Measurements from ENCODE around the gene HMOX1. TPM values are rescaled to one million over a fixed set of nuclear protein-coding genes. Genes with fewer than 3 reads are reported as not detected.

Gene HMOX1
- total RNA-seq, 1 donor from 2014 or later, result 1.6 TPM

DNA sequence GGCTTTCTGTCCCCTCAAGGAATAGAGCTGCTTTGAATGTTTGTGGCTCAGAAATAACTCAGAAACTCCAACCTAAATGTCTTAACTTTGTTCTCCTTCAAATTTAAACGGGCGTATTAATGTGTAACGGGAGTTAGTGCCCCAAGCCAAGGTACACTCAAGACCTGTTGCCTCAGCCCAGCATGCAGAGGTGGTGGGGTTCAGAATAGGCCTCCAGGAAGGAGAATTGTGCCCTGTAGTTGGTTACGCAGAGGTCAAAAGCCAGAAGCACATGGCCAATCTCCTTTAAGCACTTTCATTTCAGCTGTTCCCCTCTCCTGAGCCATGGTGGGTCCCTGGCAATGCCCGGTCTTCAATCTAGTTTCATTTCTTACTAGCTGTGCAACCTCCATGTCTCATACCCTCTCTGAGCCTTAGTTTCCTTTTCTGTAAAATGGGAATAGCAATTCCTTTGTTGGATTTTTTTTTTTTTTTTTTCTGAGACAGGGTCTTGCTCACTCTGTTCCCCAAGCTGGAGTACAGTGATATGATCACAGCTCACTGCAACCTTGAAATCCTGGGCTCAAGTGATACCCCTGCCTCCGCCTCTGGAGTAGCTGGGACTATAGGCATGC, 4.2 kb downstream of the HMOX1 start:
- Mint-ChIP-seq H3K27me3 (ENCODE audit: low read depth) (no peaks in the 10 kb centered on the region), H3K4me1 (peaks cover 5% of the 10 kb centered on the region), H3K27ac (no peak overlapping the region), H3K36me3 (no peaks in the 10 kb centered on the region), H3K9me3 (no peaks in the 10 kb centered on the region), H3K4me3 (no peak overlapping the region)
- DNase-seq (ENCODE audit: low spot score in 2 of 2, unreplicated experiment in 2 of 2), result no peak
- no peak for TF ChIP-seq CTCF (IDR thresholded peaks at IDR 0.05; ENCODE audit: unreplicated experiment)

DNA sequence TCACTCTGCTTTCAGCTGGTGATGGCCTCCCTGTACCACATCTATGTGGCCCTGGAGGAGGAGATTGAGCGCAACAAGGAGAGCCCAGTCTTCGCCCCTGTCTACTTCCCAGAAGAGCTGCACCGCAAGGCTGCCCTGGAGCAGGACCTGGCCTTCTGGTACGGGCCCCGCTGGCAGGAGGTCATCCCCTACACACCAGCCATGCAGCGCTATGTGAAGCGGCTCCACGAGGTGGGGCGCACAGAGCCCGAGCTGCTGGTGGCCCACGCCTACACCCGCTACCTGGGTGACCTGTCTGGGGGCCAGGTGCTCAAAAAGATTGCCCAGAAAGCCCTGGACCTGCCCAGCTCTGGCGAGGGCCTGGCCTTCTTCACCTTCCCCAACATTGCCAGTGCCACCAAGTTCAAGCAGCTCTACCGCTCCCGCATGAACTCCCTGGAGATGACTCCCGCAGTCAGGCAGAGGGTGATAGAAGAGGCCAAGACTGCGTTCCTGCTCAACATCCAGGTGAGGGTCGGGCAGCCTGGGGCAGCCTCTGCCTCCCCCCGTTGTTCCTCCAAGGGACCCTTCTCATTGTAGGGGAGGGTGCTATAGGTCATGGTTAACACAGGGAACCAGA, 5.9 kb downstream of the HMOX1 start:
- no peak for TF ChIP-seq CTCF (IDR thresholded peaks at IDR 0.05; ENCODE audit: unreplicated experiment)
- Mint-ChIP-seq H3K27ac (no peak overlapping the region), H3K4me1 (no peaks in the 10 kb centered on the region), H3K9me3 (no peaks in the 10 kb centered on the region), H3K4me3 (no peak overlapping the region), H3K36me3 (no peaks in the 10 kb centered on the region), H3K27me3 (ENCODE audit: low read depth) (no peaks in the 10 kb centered on the region)
- DNase-seq (ENCODE audit: low spot score in 2 of 2, unreplicated experiment in 2 of 2), result no peak

DNA sequence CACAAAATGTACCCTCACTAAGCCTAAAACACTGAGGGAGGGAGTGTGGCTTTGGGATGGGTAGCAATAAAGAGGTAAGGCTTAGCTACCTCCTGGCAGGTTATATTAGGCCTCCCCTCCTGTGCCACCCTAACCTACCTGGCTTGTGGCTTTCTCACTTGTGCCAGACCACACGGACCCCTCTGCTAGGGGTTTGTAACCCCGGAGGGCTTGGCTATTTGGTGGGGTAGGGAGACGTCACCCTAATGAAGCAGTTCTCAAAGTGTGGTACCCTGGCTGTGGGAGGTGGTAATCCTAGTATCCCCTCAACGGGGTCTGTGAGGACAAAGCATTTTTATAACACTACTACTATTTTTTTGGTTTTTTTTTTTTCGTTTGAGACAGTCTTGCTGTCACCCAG, 10.0 kb downstream of the HMOX1 start:
- H3K4me3 Mint-ChIP-seq, result no peak overlapping the region
- no peaks in the 10 kb centered on the region for H3K36me3 Mint-ChIP-seq
- H3K4me1 Mint-ChIP-seq, result no peaks in the 10 kb centered on the region
- no peak overlapping the region for H3K27ac Mint-ChIP-seq
- no peaks in the 10 kb centered on the region for H3K27me3 Mint-ChIP-seq (ENCODE audit: low read depth)
- DNase-seq (ENCODE audit: low spot score in 2 of 2, unreplicated experiment in 2 of 2), result no peak
- TF ChIP-seq CTCF (IDR thresholded peaks at IDR 0.05; ENCODE audit: unreplicated experiment), result no peak
- H3K9me3 Mint-ChIP-seq, result no peaks in the 10 kb centered on the region

DNA sequence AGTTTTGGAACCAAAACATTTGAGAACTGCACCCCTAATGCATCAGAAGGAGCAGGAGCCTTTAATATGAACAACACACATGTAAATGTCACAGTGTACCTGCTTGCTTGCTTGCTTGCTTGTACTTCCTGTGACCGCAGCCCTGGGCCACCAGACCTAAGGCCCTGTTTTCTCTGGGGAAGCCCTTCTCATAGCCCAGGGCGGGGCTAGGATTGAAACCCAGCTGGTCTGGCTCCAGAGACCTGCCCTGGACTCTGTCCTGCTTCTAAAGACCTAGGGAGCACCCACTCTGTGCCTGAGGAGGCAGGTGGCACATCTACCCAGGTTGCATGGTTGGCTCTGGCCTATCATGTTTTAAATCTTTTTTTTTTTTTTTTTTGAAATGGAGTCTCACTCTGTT, 11.5 kb downstream of the HMOX1 start:
- H3K36me3 Mint-ChIP-seq, result no peaks in the 10 kb centered on the region
- H3K9me3 Mint-ChIP-seq, result no peaks in the 10 kb centered on the region
- H3K27ac Mint-ChIP-seq, result no peak overlapping the region
- no peak for DNase-seq (ENCODE audit: low spot score in 2 of 2, unreplicated experiment in 2 of 2)
- TF ChIP-seq CTCF (IDR thresholded peaks at IDR 0.05; ENCODE audit: unreplicated experiment), result no peak
- H3K4me3 Mint-ChIP-seq, result no peak overlapping the region
- no peaks in the 10 kb centered on the region for H3K27me3 Mint-ChIP-seq (ENCODE audit: low read depth)
- peaks cover under 1% of the 10 kb centered on the region for H3K4me1 Mint-ChIP-seq

GRCh38 chr22:35393116-35394010, 12.5 kb downstream of the HMOX1 start:
- Mint-ChIP-seq H3K36me3 (no peaks in the 10 kb centered on the region), H3K4me1 (peaks cover 3% of the 10 kb centered on the region), H3K27me3 (ENCODE audit: low read depth) (no peaks in the 10 kb centered on the region), H3K27ac (no peak overlapping the region), H3K4me3 (no peak overlapping the region), H3K9me3 (no peaks in the 10 kb centered on the region)
- DNase-seq (ENCODE audit: low spot score in 2 of 2, unreplicated experiment in 2 of 2), result no peak
- TF ChIP-seq CTCF (IDR thresholded peaks at IDR 0.05; ENCODE audit: unreplicated experiment), result no peak
